HT-29 (cell line): ENCODE data around the gene CORO2B. TPM values are rescaled to one million over a fixed set of nuclear protein-coding genes. Genes with fewer than 3 reads are reported as not detected.

ENCODE experiments used
- DNase-seq: peaks from one replicate; pipeline ENCODE4 v3.0.0-alpha.2; 2015; ENCODE audit warnings: low spot score
- total RNA-seq: library from RNA; depleted of rRNA; stranded (reverse); fragments of >200 nt; shearing (Covaris generic); gene quantifications from 2 replicates; pipeline ENCODE4 v1.2.3, GENCODE V29; 2014

CORO2B gene
- total RNA-seq, 1 experiment from 2014 or later: not detected

DNA sequence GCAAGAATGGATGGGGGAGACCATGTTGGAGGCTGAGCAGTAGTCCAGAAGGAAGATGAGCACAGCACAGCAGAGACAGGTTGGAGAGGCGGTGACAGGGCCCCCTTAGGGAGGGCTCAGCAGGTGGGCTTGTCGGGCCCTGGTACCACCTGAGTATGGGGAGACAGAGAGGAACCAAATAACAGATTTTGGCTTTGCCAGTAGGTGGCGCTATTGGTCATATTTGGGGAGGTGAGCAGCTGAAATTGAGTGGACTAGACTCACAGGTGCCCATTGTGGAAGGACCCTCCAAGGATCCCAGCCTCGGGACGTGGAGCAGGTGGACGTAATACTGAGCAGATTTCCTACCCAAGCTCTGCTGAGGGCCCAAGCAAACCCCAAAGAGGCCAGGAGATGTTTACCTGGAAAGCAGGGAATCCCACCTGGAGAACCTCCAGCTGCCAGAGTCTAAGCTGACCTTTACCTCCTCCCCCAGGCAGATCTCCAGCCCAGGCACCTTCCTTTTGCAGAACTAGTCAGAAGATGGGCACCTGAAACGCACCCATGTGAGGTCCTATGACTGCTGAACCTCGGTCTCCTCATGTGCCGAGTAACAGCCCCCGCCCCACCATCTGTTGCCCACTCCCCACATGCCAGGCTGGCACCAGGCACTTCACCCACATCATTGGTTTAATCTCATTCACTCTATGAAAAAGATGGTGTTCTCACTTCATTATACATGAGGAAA lies 24.6 kb upstream of the CORO2B start:
- peak; percentile 86 for DNase-seq

DNA sequence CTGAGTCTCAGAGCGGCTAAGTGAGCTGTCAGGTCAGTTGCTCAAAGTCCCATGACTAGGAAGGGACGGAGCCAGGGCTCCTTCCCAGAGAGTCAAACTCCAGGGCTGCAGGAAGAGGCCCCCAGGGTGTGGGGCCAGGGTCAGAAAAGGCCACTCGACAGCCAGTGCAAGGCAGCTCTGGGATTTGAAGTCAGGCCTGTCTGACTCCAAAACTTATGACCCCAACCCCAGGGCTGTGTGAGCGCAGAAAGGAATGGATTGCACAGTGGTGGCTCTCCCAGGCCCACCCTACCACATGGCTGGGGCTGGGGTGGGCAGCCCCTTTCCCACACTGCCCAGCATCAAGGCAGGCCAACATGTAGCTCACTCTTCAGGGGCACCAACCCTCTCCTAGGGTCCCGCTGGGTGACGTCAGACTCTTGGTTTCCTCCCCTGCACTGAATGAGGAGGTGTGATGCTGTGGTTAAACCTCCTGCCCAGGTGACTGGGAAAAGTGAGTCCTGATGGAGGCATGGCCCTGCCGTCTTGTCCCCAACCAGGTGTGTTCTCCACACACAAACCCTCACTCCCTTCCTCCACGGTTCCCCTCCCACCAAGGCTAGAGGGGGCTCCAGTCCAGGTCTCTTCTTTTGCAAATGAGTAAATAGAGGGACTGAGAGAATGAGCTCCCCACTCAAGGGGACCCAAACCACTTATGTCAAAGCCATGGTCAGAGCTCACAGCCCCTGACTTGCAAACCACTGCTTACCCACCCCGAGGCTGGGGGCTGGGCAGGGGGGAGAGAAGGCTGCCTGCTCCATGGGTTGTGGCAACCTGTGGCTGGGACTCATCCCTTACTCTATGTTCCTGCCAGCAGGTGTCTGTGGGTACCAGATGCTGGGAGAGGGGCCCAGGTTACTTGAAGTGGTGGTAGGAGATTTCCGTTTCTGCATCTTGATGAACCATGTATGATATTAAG lies 23.8 kb upstream of the CORO2B start:
- DNase-seq: no peak

DNA sequence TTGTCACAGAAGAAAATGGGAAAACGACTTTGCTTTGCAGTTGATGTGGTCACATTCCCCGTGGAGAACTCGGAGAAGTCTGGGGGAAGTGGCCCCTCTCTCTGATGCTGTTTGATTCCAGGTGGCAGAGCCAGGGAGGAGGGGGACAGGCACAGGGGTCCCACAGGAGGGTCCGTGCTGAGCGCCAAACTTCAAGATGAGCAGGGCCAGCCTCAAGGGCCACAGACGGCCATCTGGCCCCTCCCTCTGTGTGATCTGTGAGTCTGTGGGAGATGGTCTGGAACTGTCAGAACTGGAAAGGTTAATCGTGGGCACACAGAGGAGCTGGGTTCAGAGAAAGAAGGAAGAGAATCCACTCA lies 23.1 kb upstream of the CORO2B start:
- no peak for DNase-seq

DNA sequence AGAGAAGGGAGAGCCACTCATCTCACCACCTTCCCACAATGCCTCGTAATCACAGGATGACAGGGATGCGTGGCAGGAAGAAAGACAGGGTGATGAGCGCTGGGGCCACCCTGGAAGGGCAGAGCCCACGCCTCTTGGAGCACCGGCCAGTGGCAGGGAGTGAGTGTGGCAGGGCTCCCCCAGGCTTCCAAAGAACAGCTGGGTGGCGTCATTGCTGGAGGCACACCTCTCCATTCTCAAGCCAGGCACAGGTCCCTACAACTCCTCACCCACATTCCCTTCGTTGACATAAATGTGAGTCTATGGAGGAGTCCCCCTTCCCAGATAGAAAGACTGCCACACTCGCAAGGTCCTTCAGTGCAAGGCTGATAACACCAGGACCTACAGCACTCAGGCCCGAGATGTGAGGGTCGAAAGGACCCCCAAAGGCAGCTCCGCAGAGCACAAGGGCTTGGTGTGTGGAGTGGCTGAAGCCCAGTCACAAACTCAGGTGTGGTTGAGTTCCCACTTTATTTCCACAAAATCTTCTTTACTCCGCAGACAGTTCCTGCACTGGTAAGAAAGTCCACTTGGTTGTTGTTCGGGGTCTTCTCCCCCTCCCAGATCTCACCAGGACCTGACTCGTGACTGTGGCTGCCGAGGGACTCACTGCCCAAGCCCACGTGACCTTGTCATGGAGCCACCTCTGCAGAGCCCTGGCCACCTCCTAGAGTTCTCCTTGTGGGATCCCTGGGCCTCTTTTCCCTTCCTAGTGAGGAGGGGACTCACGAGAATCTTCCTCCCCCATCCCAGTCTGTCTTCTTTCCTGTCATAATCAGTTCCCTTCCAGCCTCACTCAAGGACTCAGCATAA lies 22.4 kb upstream of the CORO2B start:
- DNase-seq: no peak

DNA sequence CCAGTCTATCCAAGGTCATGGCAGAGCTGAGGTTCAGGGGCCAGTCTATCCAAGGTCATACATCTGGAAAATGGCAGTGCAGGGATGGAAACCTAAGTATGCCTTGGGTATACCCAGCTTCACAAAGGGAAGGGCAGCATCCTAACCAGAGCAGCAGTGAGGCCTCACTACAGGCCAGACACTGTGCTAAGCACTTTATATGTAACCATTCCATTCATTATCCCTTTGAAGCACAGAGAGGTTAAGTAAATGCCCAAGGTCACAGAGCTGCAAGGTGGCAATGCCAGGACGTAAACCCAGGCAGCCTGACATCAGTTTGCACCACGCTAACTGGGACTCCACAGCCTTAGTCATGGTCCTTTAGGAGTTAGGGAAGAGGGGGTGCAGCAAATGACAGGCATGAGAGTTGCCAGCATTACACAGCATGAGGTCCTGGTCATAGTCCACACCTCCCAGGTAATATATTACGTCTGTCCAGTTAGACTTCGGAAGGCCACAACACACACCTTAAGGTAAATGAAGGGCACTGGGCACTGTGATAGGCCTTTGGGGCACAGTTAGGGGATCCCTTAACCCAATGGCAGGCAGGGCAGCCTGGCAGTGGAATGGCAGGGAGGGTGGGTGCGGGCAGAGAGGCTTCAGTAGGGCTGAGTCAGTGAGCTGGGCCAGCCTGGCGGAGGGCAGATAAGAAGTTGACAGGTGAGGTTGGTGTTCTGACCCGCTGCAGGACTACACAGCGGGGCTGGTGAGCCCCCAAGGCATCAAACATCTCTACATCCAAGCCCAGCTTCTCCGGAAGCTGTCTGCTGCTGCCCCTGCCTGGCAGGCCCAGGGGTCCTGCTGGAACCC lies 21.1 kb upstream of the CORO2B start:
- DNase-seq: no peak

DNA sequence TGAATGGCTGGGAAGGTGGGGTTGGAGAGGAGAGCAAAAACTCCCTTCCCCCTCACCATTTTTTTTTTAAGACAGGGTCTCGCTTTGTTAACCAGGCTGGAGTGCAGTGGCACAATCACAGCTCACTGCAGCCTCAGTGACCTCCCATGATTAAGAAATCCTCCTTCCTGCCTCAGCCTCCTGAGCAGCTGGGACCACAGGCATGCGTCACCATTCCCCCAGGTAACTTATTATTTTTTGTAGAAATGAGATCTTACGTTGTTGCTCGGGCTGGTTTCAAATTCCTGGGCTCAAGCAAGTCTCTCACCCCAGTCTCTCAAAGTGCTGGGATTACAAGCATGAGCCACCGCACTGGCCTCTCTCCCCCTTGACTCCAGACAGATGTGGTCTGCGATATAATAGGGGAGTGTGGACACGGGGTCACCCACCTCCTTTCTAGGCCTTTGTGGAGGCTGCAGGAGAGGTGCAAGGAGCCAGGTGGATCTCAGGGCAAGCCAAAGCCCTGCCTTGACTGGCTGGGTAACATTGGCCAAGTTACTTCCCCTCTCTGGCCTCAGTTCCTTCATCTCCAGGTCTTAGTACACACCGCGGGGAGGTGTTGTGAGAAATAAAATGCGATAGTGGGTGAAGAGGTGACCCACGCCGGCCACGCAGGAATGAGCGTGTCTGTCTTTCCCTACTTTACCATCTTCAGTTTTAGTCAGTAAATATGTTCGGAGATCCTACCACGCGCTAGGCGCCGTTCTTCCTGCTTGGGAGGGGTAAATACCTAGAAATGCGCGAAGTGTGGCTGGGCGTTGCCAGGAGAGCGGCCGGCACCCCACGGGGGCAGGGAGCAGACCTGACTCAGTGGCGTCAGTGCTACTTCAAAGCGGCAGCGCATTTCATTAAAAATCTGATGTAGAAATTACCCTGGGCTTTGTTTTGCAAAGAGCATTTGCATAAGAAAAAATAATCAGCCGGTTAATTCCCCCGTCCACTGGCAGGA lies 20.2 kb upstream of the CORO2B start:
- DNase-seq: no peak

DNA sequence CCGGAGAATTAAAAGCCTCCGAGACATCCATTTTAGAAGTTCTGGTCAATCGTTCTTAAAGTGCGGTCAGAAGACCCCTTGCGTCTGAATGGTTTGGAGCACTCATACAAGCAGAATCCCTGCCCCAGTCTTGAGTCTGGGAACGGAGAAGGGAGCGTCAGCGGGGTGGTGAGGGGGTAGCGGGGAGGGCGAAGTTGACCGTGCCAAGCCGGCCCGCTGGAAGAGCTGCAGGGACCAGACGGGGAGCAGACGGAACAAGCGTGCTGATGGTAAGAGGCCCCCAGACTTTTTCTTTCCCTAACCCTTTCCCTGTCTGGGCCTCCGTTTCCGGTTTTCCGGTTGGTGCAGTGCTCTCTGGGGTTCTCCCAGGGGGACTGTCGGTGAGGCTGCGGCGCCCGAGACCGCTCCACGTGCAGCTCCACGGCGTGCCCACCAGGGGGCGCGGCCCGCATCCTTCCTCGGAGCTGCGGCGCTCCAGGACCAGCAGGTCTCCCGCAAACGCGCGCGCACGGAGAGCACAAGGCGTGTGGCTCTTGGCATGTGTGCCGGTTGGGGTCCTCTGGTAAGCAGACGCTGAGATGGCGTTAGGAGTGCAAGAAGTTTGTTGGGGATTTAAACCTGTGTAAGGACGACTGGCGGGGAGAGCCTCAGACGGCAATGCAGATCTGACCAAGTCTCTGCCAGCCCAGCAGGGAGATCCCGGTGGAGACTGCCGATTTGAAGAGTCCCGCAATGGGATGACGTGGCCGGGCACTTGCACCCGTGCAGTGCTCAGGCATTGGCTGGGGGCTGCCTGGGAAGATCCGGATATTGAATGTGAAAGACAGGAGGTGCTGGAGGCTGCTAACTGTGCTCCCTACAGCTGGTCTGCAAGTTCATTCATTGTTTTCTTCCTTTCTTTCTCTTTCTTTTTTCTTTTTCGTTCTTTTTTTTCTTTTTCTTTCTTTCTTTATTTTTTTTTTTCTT lies 19.2 kb upstream of the CORO2B start:
- DNase-seq: peak; percentile 78

DNA sequence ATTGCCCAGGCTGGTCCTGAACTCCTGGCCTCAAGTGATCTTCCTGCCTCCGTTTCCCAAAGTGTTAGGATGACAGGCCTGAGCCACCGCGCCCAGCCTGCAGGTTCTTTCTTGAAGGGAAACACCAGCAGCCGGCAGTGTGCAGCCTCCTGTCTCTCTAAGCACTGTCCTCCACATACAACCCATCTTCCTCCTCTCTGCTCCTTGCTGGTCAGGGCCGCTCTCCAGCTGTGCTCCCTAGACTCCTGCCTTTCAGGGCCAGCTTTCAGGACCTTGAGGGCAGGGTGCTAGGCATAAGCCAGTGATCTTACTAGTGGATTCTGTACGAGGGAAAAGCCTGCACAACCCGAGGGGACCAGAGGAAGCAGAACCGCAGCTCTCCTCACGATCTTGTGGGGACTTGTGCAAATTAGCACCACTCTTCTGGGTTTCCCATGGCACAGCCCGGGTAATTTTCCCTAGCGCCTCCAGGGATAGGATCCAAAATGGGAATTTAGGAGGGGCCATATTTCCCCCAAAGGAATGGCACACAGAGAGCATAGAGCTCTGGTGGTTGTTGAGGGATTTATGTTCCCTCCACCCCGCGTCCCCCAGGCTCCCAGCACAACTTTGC lies 18.2 kb upstream of the CORO2B start:
- DNase-seq: no peak

DNA sequence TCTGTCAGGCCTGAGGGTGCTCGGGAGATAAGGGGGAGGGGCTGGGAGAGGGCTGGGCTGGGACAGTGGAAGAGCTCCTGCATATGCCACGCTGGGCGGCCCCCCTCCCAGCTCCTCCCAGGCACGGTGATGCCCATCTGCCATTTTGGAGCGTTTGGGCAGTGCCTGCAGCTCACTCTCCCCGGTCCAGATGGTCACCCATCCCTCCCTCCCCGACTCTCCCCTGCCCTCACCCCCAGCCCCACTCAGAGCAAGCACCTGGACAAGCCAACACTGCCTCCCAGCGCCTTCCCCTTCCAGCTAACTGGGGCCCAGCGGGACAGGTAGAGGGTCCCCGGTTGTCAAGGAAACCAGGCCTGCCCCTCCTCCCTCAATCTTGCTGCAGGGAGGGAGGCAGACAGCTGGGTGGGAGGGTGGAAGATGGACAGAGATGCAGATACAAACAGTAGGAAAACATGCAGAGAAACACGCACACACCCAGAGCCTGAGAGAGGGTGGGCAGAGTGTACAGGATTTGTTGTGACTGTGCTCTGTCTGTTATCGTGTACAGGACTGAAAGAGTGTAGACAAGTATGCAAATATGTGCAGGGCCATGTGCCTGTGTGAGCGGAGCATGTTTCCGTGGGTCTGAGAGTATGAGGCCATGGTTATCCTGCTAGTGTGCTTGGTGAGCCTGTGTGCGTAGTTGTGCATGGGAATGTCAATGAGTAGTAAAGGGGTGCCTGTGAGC lies 17.5 kb upstream of the CORO2B start:
- DNase-seq: no peak

DNA sequence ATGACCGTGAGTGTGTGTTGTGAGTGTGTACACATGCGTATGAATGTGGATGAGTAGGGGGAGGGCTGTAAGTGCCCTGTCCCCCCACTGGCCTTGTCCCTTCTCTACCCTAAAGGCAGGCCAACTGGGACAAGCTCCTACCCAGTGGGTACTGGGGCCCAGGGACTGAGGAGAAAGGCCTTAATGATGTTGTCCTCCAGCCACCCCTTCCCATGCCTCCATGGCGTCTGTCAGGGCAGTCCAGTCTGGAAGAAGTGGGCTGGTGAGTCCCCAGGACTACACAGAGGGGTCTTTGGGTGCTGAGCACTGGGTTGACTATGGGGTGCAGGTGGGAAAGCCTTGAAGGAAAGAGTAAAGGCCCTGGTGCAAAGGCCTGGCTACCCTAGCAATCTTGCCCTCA lies 16.9 kb upstream of the CORO2B start:
- DNase-seq: no peak

DNA sequence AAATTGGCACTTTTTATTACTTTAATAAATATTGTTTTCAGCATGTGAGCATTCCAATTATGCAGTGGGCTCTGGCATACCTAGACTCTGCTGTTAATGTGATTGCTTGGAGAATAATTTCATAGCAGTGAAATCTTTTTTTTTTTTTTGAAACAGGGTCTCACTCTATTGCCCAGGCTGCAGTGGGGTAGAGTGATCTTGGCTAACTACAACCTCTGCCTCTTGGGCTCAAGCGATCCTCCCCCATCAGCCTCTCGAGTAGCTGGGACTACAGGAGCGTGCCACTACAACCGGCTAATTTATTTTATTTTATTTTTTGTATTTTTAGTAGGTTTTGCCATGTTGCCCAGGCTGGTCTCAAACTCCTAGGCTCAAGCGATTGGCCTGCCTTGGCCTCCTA lies 14.6 kb upstream of the CORO2B start:
- DNase-seq: no peak

DNA sequence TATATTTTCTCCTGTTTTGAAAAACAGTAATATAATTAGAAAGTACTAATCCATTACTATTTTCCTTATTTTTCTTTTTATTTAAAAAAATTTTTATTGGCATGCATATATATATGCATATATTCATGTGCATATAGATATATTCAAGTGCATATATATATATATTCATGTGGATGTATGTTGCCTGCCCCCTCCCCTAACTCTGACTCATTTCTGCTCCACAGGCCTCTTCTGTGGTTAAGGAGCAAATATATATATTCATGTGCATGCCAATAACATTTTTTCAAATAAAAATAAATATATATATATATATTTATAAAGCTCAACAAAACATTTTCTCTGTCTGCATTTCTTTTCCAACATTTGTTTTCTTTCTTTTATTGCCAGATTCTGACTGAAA lies 13.6 kb upstream of the CORO2B start:
- no peak for DNase-seq

DNA sequence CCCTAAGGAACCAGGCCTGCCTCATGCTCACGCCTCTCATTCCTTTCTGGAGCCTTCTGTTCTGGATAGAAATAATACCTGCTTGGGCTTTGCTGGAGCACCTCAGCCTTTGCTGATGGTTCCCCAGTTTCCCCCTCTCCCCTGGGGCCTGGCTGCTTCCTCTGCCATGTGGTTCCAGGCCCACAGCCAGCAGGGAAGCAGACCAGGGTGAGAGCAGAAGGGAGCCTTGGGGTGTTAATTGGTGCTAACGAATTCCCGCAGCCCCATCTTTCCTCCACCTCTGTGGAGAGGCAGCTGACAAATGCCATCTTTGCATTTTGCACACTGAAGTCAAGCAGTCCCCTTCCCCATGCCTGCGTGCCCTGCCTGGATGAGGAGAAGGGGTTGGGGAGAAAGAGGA lies 13.1 kb upstream of the CORO2B start:
- no peak for DNase-seq

DNA sequence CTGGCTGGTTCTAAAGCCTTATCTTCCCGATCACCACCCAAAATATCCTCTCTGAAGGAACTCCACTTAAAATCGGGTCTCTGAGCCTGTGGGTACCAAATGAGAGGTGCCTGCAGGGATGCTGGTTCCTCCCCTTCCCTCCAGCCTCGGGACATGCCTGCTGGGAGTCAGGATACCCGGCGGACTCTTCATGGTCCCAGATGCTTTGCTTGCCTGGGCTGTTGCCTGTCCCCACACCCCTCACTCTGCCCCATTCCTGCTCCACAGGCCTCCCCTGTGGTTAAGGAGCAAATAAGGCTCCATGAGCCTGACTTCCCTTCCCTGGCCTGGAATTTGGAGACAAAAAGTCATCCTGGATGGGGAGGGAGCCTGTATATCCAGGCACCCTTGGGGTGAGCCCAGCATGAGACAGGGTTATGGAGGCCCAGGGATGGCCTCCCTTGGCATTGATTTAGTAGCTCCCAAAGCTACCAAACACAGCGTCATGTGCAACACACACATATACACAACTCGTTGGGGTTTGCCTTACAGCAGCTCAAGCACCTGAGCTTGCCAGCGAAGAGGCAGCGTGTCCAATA lies 12.3 kb upstream of the CORO2B start:
- no peak for DNase-seq

DNA sequence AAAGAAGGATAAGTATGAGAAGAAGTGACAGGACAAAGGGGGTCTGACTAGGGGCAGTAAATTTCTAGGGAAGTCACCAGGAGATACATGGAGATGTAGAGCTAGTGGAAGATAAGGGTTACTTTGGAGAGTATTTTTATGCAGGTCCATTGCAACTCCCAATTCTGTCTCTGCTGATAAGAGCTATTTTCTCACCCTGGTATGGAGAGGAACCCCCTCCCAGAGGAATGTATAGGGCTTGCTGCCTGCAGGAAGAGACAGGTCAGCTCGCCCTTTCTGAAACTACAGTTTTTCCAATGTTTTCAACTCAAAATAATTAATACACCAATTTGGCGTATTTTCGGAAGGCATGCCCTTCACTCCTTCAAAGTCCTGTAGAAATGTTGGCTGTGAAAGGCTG lies 11.4 kb upstream of the CORO2B start:
- no peak for DNase-seq

DNA sequence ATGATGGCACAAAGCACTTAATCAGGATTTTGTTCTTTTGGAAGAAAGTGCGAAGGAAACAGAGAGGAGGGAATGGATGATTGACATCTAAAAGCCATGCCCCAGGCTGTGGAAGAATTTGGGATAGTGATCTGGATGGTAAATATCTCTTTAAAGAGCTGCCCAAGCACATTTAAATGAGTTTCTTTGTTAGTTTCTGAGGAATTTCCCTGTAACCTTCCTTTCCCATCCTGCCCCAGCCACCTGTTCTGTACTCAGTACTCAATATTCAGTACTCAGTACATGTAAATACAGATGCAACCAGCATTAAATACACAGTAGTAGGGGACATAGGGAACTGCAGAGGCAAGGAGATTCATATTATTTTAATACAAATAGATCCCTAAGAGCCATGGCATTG lies 7.8 kb upstream of the CORO2B start:
- no peak for DNase-seq

DNA sequence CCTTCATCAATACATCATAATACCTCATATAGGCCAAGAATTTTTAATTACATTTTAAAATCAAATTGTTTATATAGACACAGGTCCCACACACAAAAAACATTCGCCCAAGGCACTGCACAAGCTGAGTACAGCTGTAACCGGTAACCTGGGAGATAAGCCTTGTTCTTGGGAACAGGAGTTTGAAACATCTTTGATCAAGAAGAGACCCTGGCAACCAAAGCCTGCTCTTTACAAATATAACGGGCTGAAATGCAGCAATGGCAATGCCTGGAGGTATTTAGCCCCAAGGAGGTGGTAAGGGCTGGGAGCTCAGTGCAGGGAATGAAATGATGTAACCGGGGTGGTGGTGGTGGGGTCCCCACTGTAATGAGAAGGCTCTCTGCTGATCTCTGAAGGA lies 7.2 kb upstream of the CORO2B start:
- no peak for DNase-seq
